Measurements from ENCODE around the gene KDM2B.

GRCh38 chr12:121535150-121536053, 45.4 kb downstream of the KDM2B start:
- TF ChIP-seq CTCF (IDR thresholded peaks at IDR 0.05) = no peak
- no peak for TF ChIP-seq ZFX (IDR thresholded peaks at IDR 0.05; ENCODE audit: borderline replicate concordance)

All from 22Rv1 (cell line).